ENCODE measurements around the gene ZMYM4. TPM values are rescaled to one million over a fixed set of nuclear protein-coding genes. Genes with fewer than 3 reads are reported as not detected.

Gene ZMYM4
- polyA plus RNA-seq, 1 donor (not counting 4 experiments of a cell fraction or from before 2014, with no cell fraction given) = 24.8 TPM

DNA sequence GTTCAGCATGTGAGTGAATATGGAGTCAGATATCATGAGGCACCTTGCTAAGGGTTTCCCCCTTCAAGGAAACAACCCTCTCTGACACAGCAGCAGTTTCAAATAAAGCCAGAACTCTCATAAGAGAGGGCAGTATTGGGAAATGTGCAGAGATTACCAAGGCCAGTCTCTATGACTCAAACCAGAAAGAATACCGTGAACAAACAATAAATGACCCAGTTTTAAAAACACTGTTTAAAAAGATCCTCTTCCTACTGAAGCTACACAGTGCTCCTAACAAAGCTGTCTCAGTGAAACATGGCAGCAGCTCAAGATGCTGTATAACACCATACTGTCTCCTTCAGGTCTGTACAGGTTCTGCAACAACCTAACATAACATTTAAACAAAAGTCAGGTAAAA, 186.1 kb downstream of the ZMYM4 start:
- H3K4me1 ChIP-seq (ENCODE audit: control insufficient read depth, extremely low read depth, insufficient read depth, low read length) = peaks cover 6% of the 10 kb centered on the region
- H3K27ac ChIP-seq (ENCODE audit: control insufficient read depth, insufficient read depth, low read length) = no peak overlapping the region
- H3K79me2 ChIP-seq (ENCODE audit: control insufficient read depth, insufficient read depth, low read length) = no peaks in the 10 kb centered on the region
- no peak overlapping the region for H3K9ac ChIP-seq (ENCODE audit: control insufficient read depth, extremely low read depth, insufficient read depth, low read length)
- no peak for FAIRE-seq
- no peaks in the 10 kb centered on the region for H3K9me1 ChIP-seq (ENCODE audit: control insufficient read depth, extremely low read depth, insufficient read depth, low read length)
- no peaks in the 10 kb centered on the region for H3K27me3 ChIP-seq (ENCODE audit: control insufficient read depth, extremely low read depth, insufficient read depth, low read length)
- no peak for TF ChIP-seq EZH2 (IDR thresholded peaks at IDR 0.05; ENCODE audit: low read length)
- TF ChIP-seq, protein P1, sequence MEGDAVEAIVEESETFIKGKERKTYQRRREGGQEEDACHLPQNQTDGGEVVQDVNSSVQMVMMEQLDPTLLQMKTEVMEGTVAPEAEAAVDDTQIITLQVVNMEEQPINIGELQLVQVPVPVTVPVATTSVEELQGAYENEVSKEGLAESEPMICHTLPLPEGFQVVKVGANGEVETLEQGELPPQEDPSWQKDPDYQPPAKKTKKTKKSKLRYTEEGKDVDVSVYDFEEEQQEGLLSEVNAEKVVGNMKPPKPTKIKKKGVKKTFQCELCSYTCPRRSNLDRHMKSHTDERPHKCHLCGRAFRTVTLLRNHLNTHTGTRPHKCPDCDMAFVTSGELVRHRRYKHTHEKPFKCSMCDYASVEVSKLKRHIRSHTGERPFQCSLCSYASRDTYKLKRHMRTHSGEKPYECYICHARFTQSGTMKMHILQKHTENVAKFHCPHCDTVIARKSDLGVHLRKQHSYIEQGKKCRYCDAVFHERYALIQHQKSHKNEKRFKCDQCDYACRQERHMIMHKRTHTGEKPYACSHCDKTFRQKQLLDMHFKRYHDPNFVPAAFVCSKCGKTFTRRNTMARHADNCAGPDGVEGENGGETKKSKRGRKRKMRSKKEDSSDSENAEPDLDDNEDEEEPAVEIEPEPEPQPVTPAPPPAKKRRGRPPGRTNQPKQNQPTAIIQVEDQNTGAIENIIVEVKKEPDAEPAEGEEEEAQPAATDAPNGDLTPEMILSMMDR (optimal IDR thresholded peaks at IDR 0.05 in 1 of 3, IDR thresholded peaks at IDR 0.05 in 1 of 3, conservative IDR thresholded peaks at IDR 0.05 in 1 of 3; ENCODE audit: extremely low read depth in 1 of 3, insufficient read depth in 2 of 3, low read length in 3 of 3) = peak in 2 of 3 experiments; percentile 19 to 21
- no peak overlapping the region for H3K4me3 ChIP-seq (ENCODE audit: control insufficient read depth in 2 of 3, extremely low read depth in 1 of 3, insufficient read depth in 2 of 3, low read depth in 1 of 3, low read length in 3 of 3)
- H3K36me3 ChIP-seq (ENCODE audit: control insufficient read depth in 2 of 2, extremely low read depth in 1 of 2, insufficient read depth in 2 of 2, low read length in 2 of 2) = peaks cover 15 to 16% of the 10 kb centered on the region in 2 experiments
- DNase-seq (ENCODE audit: low read depth, low spot score) = no peak
- H2AFZ ChIP-seq (ENCODE audit: control insufficient read depth, low read length) = no peak overlapping the region
- H3K9me3 ChIP-seq (ENCODE audit: control insufficient read depth, low read depth, low read length) = no peaks in the 10 kb centered on the region
- dilution Hi-C loops (cut with MboI; ENCODE audit: extremely low pct_ligation_motif_present, low sequenced_read_pairs) = no loop called here
- no peaks in the 10 kb centered on the region for H4K20me1 ChIP-seq (ENCODE audit: control insufficient read depth, extremely low read depth, insufficient read depth, low read length)
- no peak overlapping the region for H3K4me2 ChIP-seq (ENCODE audit: control insufficient read depth, extremely low read depth, insufficient read depth, low read depth, low read length)

DNA sequence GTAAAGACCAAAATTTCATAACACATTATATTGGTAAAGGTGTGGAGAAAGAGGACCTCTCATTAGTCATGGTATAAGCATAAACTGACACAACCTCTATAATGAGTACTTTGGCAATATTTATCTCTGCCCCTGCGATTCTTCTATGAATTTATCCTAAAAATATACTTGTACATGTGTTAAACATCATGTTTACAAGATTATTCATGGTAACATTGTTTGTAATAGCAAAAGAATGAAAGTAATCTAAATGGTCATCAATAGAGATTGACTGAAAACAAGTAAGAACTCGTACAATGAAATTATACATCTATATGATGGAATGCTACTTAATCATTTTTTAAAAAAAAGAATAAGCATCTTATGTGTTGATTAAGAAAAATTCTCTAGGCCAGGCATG, 192.3 kb downstream of the ZMYM4 start:
- Histone ChIP-seq H3K27ac (ENCODE audit: control insufficient read depth, insufficient read depth, low read length) (peak overlapping the region; percentile 3), H3K4me3 (ENCODE audit: control insufficient read depth in 2 of 3, extremely low read depth in 1 of 3, insufficient read depth in 2 of 3, low read depth in 1 of 3, low read length in 3 of 3) (no peak overlapping the region), H2AFZ (ENCODE audit: control insufficient read depth, low read length) (no peak overlapping the region), H3K9ac (ENCODE audit: control insufficient read depth, extremely low read depth, insufficient read depth, low read length) (no peak overlapping the region), H4K20me1 (ENCODE audit: control insufficient read depth, extremely low read depth, insufficient read depth, low read length) (no peaks in the 10 kb centered on the region), H3K9me3 (ENCODE audit: control insufficient read depth, low read depth, low read length) (no peaks in the 10 kb centered on the region), H3K4me1 (ENCODE audit: control insufficient read depth, extremely low read depth, insufficient read depth, low read length) (peaks cover 4% of the 10 kb centered on the region), H3K27me3 (ENCODE audit: control insufficient read depth, extremely low read depth, insufficient read depth, low read length) (no peaks in the 10 kb centered on the region), H3K9me1 (ENCODE audit: control insufficient read depth, extremely low read depth, insufficient read depth, low read length) (no peaks in the 10 kb centered on the region), H3K36me3 (ENCODE audit: control insufficient read depth in 2 of 2, extremely low read depth in 1 of 2, insufficient read depth in 2 of 2, low read length in 2 of 2) (peaks cover 0 to 5% of the 10 kb centered on the region in 2 experiments), H3K79me2 (ENCODE audit: control insufficient read depth, insufficient read depth, low read length) (no peaks in the 10 kb centered on the region), H3K4me2 (ENCODE audit: control insufficient read depth, extremely low read depth, insufficient read depth, low read depth, low read length) (no peak overlapping the region)
- TF ChIP-seq, protein P1 (optimal IDR thresholded peaks at IDR 0.05 in 1 of 3, IDR thresholded peaks at IDR 0.05 in 1 of 3, conservative IDR thresholded peaks at IDR 0.05 in 1 of 3; ENCODE audit: extremely low read depth in 1 of 3, insufficient read depth in 2 of 3, low read length in 3 of 3) = no peak
- dilution Hi-C loops (cut with MboI; ENCODE audit: extremely low pct_ligation_motif_present, low sequenced_read_pairs) = no loop called here
- DNase-seq (ENCODE audit: low read depth, low spot score) (peak; percentile 33), FAIRE-seq (no peak)
